HG03066 (cell line): ENCODE results near the gene NRSN1.

Experiments
- ATAC-seq: cut with Tn5 transposase; IDR thresholded peaks from one replicate; pipeline ENCODE4 v1.9.1; 2021; ENCODE audit warnings: low read depth; ENCODE audit not compliant: unreplicated experiment

NRSN1 gene

GRCh38 chr6:24125980-24126379 is at the start of gene NRSN1:
Gene NRSN1, plus strand, starts transcription at chr6:24126215. Its CDS starts 8,113 bp downstream, at chr6:24134328.
- ATAC-seq: no peak

- no peak for ATAC-seq
Observed at GRCh38 chr6:24078200-24078599, 47.8 kb upstream of the NRSN1 start.

GRCh38 chr6:24079076-24079475 is 46.9 kb upstream of the NRSN1 start:
- no peak for ATAC-seq

- ATAC-seq: no peak
Observed at GRCh38 chr6:24080711-24081110, 45.3 kb upstream of the NRSN1 start.

- no peak for ATAC-seq
Observed at GRCh38 chr6:24089736-24090135, 36.3 kb upstream of the NRSN1 start.

- ATAC-seq: no peak
Observed at GRCh38 chr6:24092407-24092806, 33.6 kb upstream of the NRSN1 start.

GRCh38 chr6:24093381-24093780 is 32.6 kb upstream of the NRSN1 start:
- ATAC-seq: no peak

- ATAC-seq: no peak
Observed at GRCh38 chr6:24099181-24099580, 26.8 kb upstream of the NRSN1 start.

GRCh38 chr6:24100024-24100769 is 25.8 kb upstream of the NRSN1 start:
- ATAC-seq: no peak

GRCh38 chr6:24100770-24101155 is 25.3 kb upstream of the NRSN1 start:
- ATAC-seq: no peak

GRCh38 chr6:24105191-24105590 is 20.8 kb upstream of the NRSN1 start:
- no peak for ATAC-seq

- ATAC-seq: no peak
Observed at GRCh38 chr6:24106291-24106690, 19.7 kb upstream of the NRSN1 start.

GRCh38 chr6:24107294-24107693 is 18.7 kb upstream of the NRSN1 start:
- ATAC-seq: no peak

GRCh38 chr6:24108056-24108455 is 18.0 kb upstream of the NRSN1 start:
- ATAC-seq: no peak

GRCh38 chr6:24110417-24110816 is 15.6 kb upstream of the NRSN1 start:
- ATAC-seq: no peak

GRCh38 chr6:24113891-24114290 is 12.1 kb upstream of the NRSN1 start:
- no peak for ATAC-seq

GRCh38 chr6:24117021-24117420 is 9.0 kb upstream of the NRSN1 start:
- no peak for ATAC-seq

- ATAC-seq: no peak
Observed at GRCh38 chr6:24122139-24122538, 3.9 kb upstream of the NRSN1 start.

- ATAC-seq: no peak
Observed at GRCh38 chr6:24126586-24127192, 674 bp downstream of the NRSN1 start.

GRCh38 chr6:24127316-24127715 is 1.3 kb downstream of the NRSN1 start:
- no peak for ATAC-seq

GRCh38 chr6:24131751-24132150 is 5.7 kb downstream of the NRSN1 start:
- no peak for ATAC-seq

GRCh38 chr6:24139080-24139479 is 13.1 kb downstream of the NRSN1 start:
- no peak for ATAC-seq
